HG02884 (cell line): ENCODE results near the gene EXOC1L.
"Not testable (repeated sequence)": the region's sequence is repeated elsewhere in the genome, so short reads cannot be mapped to it uniquely, and the experiment has no call there.

Source experiments
- ATAC-seq: cut with Tn5 transposase; IDR thresholded peaks from one replicate; pipeline ENCODE4 v1.9.1; 2021; ENCODE audit warnings: mild to moderate bottlenecking, moderate library complexity; ENCODE audit not compliant: unreplicated experiment

Gene EXOC1L

GRCh38 chr4:55837903-55838302 lies 18.3 kb downstream of the EXOC1L start:
- no peak for ATAC-seq

GRCh38 chr4:55838356-55838755 lies 18.8 kb downstream of the EXOC1L start:
- ATAC-seq, result no peak

GRCh38 chr4:55838952-55839351 lies 19.4 kb downstream of the EXOC1L start:
- no peak for ATAC-seq

GRCh38 chr4:55840956-55841355 lies 21.4 kb downstream of the EXOC1L start:
- ATAC-seq, result no peak

- not testable (repeated sequence) for ATAC-seq
These were observed 22.0 kb downstream of the EXOC1L start for GRCh38 chr4:55841373-55842239.

GRCh38 chr4:55842312-55842711 lies 22.7 kb downstream of the EXOC1L start:
- ATAC-seq, result not testable (repeated sequence)

GRCh38 chr4:55849724-55850123 lies 30.1 kb downstream of the EXOC1L start:
- no peak for ATAC-seq

GRCh38 chr4:55851885-55852284 lies 32.3 kb downstream of the EXOC1L start:
- ATAC-seq, result no peak

- ATAC-seq, result peak; percentile 98
These were observed 34.0 kb downstream of the EXOC1L start, which contains the start of gene EXOC1 for GRCh38 chr4:55853484-55854046. Gene EXOC1 (plus strand): TSS chr4:55853648. CDS start chr4:55858324, 4,676 bp downstream.

- ATAC-seq, result peak; percentile 3
These were observed 34.5 kb downstream of the EXOC1L start for GRCh38 chr4:55854129-55854528.

GRCh38 chr4:55857586-55857985 lies 38.0 kb downstream of the EXOC1L start:
- no peak for ATAC-seq

GRCh38 chr4:55859711-55860110 lies 40.1 kb downstream of the EXOC1L start:
- ATAC-seq, result no peak

- ATAC-seq, result no peak
These were observed 45.1 kb downstream of the EXOC1L start for GRCh38 chr4:55864577-55865223.

- no peak for ATAC-seq
These were observed 45.7 kb downstream of the EXOC1L start for GRCh38 chr4:55865228-55865806.

GRCh38 chr4:55866290-55866907 lies 46.8 kb downstream of the EXOC1L start:
- peak; percentile 90 for ATAC-seq

GRCh38 chr4:55866973-55867574 lies 47.5 kb downstream of the EXOC1L start:
- peak; percentile 64 for ATAC-seq

GRCh38 chr4:55868581-55869090 lies 49.0 kb downstream of the EXOC1L start:
- no peak for ATAC-seq

GRCh38 chr4:55871299-55871800 lies 51.8 kb downstream of the EXOC1L start:
- ATAC-seq, result no peak

- no peak for ATAC-seq
These were observed 55.2 kb downstream of the EXOC1L start for GRCh38 chr4:55874831-55875230.

GRCh38 chr4:55876387-55876786 lies 56.8 kb downstream of the EXOC1L start:
- no peak for ATAC-seq
